Gastroesophageal sphincter (tissue), 4 donors: Measurements from ENCODE around the gene RYR2. TPM values are rescaled to one million over a fixed set of nuclear protein-coding genes. Genes with fewer than 3 reads are reported as not detected.

Experiments used
- ATAC-seq: fragments of 150-250 bp; one replicate; pipeline ENCODE4 v1.9.1; 2016; ENCODE audit warnings: mild to moderate bottlenecking, moderate library complexity
- H3K27ac ChIP-seq, 4 donors: fragments of 200-600 bp; sonication (generic) in 3 of 4; 1 replicate in 3 of 4; 2 replicates in 1 of 4; pipeline ENCODE4 v1.5.1; 2016 to 2019
- H3K27me3 ChIP-seq: fragments of 200-600 bp; sonication (generic); one replicate; pipeline ENCODE4 v1.5.1; 2019
- H3K36me3 ChIP-seq, 2 donors: fragments of 200-600 bp; sonication (generic); one replicate each; pipeline ENCODE4 v1.5.1; 2019; ENCODE audit warnings: control low read depth in 1 of 2
- H3K4me1 ChIP-seq, 3 donors: fragments of 200-600 bp; sonication (generic); 1 replicate in 2 of 3; 2 replicates in 1 of 3; pipeline ENCODE4 v1.5.1; 2016 to 2019; ENCODE audit warnings: control low read depth in 2 of 3
- H3K4me3 ChIP-seq, 2 donors: fragments of 200-600 bp; sonication (generic); one replicate each; pipeline ENCODE4 v1.5.1; 2019; ENCODE audit warnings: mild to moderate bottlenecking in 1 of 2, moderate library complexity in 1 of 2
- H3K9me3 ChIP-seq, 3 donors: fragments of 200-600 bp; sonication (generic); one replicate each; pipeline ENCODE4 v1.5.1; 2017 to 2019; ENCODE audit warnings: control low read depth in 2 of 3
- EP300 ChIP-seq: sonication (generic); formaldehyde crosslinking; IDR thresholded peaks from one replicate; pipeline ENCODE4 v1.6.1; 2017; ENCODE audit warnings: antibody characterized with exemption, mild to moderate bottlenecking
- POLR2A ChIP-seq, 2 donors: fragments of 450-650 bp; IDR thresholded peaks; one replicate each; pipeline ENCODE4 v1.6.1; 2017; ENCODE audit warnings: antibody characterized with exemption in 2 of 2, mild to moderate bottlenecking in 2 of 2, moderate library complexity in 1 of 2
- POLR2AphosphoS5 ChIP-seq: sonication (generic); formaldehyde crosslinking; IDR thresholded peaks from one replicate; pipeline ENCODE4 v1.6.1; 2017; ENCODE audit warnings: antibody characterized with exemption
- WGBS, 2 donors: methylation state at CpG; one replicate each; pipeline ENCODE4 v1.1.5; 2018; ENCODE audit warnings: low coverage in 1 of 2; 5-methylcytosine and 5-hydroxymethylcytosine counted together
- small RNA-seq, 4 donors: library from RNA; depleted of rRNA; stranded (forward); fragments of <200 nt; gene quantifications; one replicate each; pipeline ENCODE3, GENCODE V24; 2016
- total RNA-seq, 4 donors: library from RNA; depleted of rRNA; stranded (reverse); fragments of >200 nt; gene quantifications; one replicate each; pipeline ENCODE4 v1.1.0, GENCODE V29; 2016
- TF ChIP-seq, protein P1 (sequence below), 4 experiments: fragments of 200-600 bp in 2 of 4; fragments of 450-650 bp in 2 of 4; sonication (generic) in 1 of 4; IDR thresholded peaks; one replicate each; pipeline ENCODE4 v1.5.1; 2017 to 2019; ENCODE audit warnings: antibody characterized with exemption in 4 of 4, mild to moderate bottlenecking in 2 of 4, moderate library complexity in 2 of 4

RYR2 gene
- total RNA-seq, 4 donors from 2014 or later = 27.4 to 78.8 (median 42.7) TPM

DNA sequence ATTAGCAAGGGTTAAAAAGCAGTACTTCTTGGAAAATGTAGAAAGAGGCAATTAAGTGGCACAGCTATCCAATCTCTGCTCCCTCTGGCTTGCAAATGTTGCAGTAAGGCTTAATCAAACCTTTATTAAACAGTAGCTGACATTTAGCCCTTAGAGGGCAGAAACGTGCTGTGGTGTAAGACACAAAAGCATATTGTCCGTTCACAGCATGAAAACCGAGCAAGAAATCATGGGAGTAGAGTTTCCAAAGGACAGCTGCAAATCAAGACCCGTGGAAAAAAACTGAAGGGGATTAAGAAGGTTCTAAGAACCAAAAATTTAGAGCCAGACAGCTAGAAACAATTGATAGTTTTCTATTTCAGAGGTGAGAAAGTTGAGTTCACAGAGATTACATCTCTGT is 835.6 kb downstream of the RYR2 start:
- H3K36me3 ChIP-seq = no peaks in the 10 kb centered on the region
- 60 to 73% methylated on average over 2 to 4 of the region's 4 CpGs for WGBS, 2 donors
- H3K9me3 ChIP-seq = no peaks in the 10 kb centered on the region
- H3K27me3 ChIP-seq = no peaks in the 10 kb centered on the region
- ATAC-seq = no peak
- no peak overlapping the region for H3K4me3 ChIP-seq
- TF ChIP-seq EP300 = no peak
- no peaks in the 10 kb centered on the region for H3K4me1 ChIP-seq
- H3K27ac ChIP-seq = no peak overlapping the region

DNA sequence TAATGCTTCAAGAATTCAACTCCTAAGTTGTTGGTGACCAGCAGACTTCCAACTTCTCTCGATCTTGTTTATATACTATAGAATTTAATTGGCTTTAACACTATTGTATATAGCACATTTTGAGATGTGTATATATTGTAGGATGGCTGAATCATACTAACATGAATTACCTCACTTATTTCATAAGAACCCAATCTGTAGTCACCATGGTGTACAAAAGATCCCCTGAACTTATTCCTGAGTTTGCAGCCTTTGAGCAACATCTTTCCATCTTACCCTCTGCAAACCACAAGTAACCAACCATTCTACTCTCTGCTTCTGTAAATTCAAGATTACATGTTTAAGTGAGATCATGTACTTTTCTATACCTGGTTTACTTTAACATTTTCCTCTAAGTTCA is 836.4 kb downstream of the RYR2 start:
- TF ChIP-seq POLR2AphosphoS5 (no peak), POLR2A (IDR thresholded peaks at IDR 0.05) (no peak), EP300 (no peak)
- TF ChIP-seq, protein P1, sequence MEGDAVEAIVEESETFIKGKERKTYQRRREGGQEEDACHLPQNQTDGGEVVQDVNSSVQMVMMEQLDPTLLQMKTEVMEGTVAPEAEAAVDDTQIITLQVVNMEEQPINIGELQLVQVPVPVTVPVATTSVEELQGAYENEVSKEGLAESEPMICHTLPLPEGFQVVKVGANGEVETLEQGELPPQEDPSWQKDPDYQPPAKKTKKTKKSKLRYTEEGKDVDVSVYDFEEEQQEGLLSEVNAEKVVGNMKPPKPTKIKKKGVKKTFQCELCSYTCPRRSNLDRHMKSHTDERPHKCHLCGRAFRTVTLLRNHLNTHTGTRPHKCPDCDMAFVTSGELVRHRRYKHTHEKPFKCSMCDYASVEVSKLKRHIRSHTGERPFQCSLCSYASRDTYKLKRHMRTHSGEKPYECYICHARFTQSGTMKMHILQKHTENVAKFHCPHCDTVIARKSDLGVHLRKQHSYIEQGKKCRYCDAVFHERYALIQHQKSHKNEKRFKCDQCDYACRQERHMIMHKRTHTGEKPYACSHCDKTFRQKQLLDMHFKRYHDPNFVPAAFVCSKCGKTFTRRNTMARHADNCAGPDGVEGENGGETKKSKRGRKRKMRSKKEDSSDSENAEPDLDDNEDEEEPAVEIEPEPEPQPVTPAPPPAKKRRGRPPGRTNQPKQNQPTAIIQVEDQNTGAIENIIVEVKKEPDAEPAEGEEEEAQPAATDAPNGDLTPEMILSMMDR (IDR thresholded peaks at IDR 0.05) = no peak
- no peaks in the 10 kb centered on the region for H3K27me3 ChIP-seq
- no peak for ATAC-seq
- H3K27ac ChIP-seq = no peak overlapping the region
- no peaks in the 10 kb centered on the region for H3K4me1 ChIP-seq
- WGBS, 2 donors = 40 to 69% methylated on average over 1 of the region's 1 CpG
- no peaks in the 10 kb centered on the region for H3K36me3 ChIP-seq
- no peaks in the 10 kb centered on the region for H3K9me3 ChIP-seq
- H3K4me3 ChIP-seq = no peak overlapping the region

DNA sequence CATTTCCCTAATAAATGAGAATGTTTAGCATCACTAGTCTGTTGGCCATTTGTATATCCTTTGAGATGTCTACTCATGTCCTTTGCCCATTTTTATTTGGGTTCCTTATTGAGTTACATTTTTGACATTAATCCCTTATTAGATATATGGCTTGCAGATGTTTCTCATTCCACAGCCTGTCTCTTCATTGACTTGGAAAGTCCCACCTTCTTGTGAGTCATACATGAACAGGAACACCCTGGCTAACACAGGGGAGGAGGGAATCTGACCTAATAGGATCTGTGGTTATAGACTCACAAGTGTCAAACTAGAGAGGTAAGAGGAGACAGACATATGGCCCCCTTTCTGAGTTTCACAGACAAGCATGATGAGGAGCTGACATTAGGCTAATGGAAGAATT is 837.2 kb downstream of the RYR2 start:
- no peak for TF ChIP-seq POLR2A (IDR thresholded peaks at IDR 0.05)
- no peak for TF ChIP-seq POLR2AphosphoS5
- TF ChIP-seq, protein P1 (IDR thresholded peaks at IDR 0.05) = no peak
- TF ChIP-seq EP300 = no peak

More for the DNA sequence above, 837.2 kb downstream of the RYR2 start:
- ATAC-seq = no peak
- H3K9me3 ChIP-seq = no peaks in the 10 kb centered on the region
- no peak overlapping the region for H3K27ac ChIP-seq
- H3K4me1 ChIP-seq = no peaks in the 10 kb centered on the region
- no peak overlapping the region for H3K4me3 ChIP-seq
- no peaks in the 10 kb centered on the region for H3K36me3 ChIP-seq
- no peaks in the 10 kb centered on the region for H3K27me3 ChIP-seq

Small RNA genes lying within 50 kb of the gene (small RNA-seq; reads per million reads assigned to genes)
- 0 reads per million in 4 donors for gene MIR4428
- gene RF00402 = 0 reads per million in 4 donors

Other genes with a start within 250 kb of the RYR2 start
- 10 to 100 TPM; 34.6 to 50.3 (median 38.9) TPM for gene MTR, start 246.9 kb upstream of the RYR2 start, total RNA-seq
- gene MT1HL1, start 37.7 kb upstream of the RYR2 start, total RNA-seq = not detected